ENCODE results near the gene IL37.
"Not testable (repeated sequence)": the region's sequence is repeated elsewhere in the genome, so short reads cannot be mapped to it uniquely, and the experiment has no call there.

IL37 gene

DNA sequence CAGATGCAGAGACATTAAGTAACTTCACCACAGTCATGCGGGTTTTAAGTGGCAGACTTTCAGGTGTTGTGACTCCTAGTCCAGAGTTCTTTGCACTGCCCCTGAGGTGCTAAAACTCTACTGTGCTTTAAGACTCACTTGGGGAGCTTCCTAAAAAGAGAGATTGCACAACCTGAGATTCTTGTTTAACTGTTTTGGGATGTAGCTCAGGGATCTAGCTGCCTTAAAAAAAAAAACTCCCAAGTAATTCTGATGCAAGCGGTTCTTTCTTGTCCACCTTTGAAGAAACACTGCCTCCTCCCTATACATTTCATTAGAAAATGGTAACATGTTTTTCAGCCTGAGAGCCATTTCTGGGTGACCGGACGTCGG, 13.0 kb downstream of the IL37 start:
- DNase-seq, result no peak

DNA sequence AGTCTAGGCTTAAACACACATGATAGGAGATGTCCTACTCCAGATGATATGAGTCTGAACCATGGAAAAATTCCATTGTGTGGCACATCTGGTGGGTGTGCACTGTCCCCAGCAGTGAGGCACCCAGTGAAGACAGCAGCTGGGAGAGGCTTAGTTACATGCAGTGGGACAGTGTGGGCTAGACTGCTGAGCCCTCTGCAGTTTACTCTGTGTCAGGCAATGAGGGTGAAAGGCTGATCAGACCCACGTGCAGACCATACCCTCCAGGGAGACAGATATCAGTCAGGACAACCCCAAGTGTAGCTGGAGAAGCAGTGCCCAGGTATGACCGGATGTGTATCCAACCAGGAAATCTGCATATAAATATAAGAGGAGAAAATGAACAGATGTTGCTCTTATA, 13.4 kb downstream of the IL37 start:
- no peak for DNase-seq

DNA sequence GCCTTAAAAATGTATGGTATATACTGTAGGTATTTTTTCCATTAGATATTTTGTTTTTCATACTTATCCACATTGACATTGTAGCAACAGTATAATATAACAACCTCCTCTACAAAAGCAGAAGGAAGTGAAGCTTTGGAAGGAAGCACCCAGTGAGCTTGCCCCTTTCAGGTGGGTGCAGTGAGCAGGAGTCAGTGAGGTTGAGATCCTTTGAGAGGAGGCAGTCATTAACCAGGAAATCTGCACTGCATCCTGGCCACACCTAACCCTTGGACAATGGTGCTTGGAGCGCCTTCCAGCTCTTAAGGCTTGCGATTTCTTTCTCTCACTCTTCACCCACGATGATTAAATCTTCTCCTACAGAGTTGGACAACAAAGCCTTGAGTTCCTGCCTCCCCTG, 13.9 kb downstream of the IL37 start:
- no peak for DNase-seq

DNA sequence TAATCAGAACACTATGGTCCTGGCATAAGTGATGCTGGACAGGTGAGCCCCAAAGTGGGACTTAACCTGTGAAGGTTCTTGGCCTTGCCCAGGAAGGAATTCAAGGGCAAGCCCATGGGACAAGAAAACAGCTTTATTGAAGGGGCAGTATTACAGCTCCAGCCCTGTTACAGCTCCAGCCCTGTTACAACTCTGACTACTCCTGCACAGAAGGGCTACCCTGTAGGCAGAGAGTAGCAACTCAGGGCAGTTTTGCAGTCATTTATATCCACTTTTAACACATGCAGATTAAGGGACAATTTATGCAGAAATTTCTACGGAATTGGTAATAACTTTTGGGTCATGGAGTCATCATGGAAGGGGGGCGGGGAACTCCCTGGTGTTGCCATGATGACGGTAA, 15.7 kb downstream of the IL37 start:
- no peak for DNase-seq

DNA sequence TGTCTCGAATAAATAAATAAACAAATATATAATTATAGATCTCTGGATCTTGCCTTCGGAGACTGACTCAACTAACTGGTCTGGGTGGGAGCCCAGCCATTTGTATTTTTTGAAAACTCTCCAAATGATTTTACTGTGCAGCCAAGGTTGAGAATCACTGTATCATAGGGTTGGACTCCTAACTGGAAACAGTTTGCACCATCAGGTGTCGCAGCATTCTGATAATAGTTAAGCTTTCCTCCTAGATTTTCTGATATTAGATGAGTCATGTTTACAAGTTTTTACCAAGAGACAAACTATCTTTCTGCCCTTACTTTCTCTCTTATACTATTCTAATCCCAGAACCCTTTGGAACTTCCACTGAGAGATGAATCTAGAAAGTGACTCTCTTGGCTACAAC, 16.8 kb downstream of the IL37 start:
- DNase-seq, result no peak

DNA sequence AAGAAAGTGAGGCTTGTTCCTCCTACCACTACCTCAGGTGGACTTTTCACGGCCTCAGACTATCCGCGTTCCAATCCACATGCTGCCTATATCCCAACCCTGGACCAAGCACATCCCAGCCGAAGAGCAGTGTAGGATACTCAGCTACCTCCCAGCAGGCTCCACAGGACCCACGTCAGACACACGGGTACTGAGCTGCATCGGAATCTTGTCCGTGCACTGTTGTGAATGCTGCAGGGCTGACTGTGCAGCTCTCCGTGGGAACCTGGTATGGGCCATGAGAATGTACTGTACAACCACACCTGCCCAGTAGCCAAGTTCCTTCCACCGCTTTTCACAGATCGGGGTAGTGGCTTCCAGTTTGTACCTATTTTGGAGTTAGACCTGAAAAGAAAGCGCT, 22.3 kb downstream of the IL37 start:
- no peak for DNase-seq

DNA sequence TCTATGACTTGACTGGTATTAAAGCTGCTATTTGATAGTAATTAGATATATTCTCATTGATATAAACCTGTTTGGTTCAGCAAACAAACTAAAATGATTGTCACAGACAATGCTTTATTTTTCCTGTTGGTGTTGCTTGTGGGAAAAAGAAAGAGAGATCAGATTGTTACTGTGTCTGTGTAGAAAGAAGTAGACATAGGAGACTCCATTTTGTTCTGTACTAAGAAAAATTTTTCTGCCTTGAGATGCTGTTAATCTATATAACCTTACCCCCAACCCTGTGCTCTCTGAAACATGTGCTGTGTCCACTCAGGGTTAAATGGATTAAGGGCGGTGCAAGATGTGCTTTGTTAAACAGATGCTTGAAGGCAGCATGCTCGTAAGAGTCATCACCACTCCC, 23.2 kb downstream of the IL37 start:
- DNase-seq, result not testable (repeated sequence)

DNA sequence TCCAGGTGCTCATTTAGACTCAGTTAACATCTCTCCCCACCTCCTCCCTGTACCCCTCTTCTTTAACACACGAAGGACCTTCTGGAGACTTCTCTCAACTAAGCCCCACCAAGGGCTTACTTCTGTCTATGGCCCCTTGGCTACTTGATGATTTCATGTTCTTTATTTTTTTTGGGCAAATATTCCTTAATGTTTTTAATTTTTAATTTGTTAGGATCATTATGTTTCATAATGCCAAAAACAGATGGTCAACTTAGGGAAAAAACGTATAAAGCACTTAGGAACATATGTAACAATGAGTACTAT, 25.9 kb downstream of the IL37 start:
- no peak for DNase-seq

DNA sequence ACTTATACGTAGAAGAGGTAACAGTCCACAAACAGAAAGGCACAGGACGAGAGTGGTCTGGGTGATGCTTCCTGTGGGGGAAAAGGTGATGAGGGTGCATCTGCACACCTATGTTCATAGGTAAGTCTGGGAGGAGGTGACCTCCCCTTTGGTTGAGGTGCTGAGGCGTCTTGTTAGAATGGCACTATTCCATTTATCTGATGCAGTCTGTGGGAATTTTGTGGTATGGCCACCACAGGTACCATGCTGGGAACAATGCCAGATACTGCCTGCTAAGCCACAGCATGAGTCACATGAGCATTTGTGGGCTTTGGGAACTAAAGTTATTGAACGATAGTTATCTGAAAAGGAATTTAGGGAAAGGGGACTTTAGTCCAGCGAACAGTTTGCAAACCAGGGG, 27.9 kb downstream of the IL37 start:
- DNase-seq, result no peak

DNA sequence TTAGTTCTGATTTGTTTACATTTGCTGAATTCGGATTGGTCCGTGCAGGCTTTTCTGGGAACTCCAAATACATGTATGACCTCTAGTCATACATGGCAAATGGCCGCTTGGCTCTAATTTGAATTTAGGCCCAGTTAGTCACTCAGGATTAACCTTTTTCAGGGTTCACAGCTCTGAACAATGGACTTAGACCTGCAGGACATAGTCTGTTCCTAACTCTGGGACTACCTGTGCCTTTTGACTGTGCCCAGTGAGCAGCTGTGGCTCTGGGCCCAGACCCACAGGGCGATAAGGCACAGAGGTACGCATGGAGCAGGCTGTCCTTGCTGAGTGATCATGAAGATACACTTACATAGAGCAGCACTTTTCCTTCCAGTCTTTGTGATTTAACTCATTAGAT, 28.5 kb downstream of the IL37 start:
- no peak for DNase-seq

DNA sequence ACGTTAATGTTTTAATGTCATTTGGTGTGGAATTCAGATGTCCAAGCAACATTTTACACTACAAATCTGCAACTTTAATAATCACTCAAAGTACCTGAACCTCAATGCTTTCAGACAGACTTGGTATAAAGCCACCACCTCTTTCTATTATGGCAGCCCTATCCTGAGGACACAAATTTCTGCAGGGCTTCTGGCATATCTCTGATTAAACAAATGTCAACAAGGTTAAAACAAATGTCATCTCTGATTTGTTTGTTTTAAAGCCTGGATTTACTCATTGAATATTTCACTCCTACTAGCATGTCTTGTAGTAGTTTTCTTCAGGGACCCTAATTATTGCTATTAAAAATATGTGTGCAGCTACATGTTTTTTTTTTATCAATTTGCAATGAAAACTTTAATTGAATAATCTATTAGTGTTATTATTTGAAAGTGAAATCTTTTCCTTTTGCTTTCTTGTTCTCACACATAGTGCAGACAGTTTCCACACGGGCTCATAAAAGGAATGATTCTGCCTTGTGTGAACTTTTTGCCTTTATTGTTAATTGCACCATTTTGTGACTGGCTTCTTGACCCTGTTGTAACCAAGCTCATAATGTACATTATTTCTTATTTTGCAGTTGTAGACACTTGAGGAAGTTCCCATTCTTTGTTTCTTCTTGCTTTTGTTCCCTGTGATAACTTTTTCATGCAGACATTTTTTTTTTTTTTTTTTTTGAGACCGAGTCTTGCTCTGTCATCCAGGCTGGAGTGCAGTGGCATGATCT, 30.1 kb downstream of the IL37 start:
- no peak for DNase-seq

DNA sequence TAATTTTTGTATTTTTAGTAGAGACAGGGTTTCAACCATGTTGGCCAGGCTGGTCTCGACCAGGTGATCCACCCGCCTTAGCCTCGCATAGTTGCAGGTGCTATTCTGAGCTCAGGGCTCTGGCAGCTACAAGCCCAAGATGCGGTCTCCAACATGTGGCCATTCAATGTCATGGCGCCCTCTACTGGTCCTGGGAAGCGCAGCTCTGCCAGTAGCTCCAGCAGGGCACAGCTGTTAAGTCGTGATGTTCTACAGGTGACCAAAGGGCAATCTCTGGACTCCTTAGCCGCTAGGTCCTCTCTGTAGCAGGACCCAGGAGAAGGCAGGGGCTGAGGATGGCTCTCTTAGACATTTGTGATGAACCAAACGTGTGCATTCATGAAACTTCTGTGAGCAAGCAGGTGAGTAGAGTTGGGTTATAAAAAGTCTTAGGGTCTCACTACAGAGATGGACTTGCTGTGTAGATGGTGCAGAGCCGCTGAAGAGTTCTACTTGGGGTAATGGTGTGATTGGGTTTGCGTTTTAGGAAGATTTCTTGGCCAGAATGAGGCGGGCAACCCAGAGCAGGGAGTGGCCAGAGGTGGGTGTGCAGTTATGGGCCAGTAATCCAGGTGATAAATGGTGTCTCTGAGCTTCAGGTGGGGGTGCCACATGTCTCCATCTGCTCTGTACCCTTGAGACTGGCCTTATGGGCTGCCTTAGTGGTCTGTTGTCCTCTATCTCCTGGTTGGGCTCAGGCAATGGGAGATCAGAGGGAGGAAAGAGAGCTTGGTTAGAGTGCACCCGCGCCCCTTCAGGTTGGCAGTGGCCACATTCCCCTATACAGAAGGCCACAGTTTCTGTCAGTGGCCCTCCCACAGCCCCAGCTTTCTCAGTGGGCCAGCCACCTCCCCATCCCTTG, 31.0 kb downstream of the IL37 start:
- DNase-seq, result no peak

DNA sequence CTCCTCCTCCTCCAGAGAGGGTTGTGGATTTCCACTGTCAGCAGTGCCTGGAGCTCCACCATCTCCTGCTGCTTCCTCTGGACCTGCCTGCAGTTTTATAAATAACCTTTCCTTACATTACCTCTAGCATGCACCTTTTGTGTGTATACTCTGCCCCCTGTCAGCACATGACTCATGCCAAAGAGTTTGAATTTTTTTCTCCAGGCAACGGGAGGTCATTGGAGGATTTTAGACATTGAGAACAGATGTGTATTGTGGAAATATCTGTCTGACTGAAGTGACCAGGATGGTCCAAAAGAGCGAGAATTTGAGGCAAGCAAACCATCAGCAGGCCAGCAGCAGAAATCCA, 31.7 kb downstream of the IL37 start:
- DNase-seq, result no peak

DNA sequence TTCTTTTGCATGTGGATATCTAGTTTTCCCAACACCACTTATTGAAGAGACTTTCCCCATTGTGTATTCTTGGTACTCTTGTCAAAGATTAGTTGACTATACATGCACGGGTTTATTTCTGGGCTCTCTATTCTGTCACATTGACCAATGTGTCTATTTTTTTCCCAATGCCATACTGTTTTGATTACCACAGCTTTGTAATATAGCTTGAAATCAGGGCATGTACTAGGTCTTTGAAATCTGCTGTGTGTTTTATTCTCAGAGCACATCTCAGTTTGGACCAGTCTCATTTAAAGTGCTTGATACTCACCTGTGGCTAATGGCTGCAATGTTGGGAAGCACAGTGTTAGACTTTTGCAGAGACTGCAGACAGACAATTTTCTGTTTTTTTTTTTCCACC, 34.0 kb downstream of the IL37 start:
- DNase-seq, result no peak

DNA sequence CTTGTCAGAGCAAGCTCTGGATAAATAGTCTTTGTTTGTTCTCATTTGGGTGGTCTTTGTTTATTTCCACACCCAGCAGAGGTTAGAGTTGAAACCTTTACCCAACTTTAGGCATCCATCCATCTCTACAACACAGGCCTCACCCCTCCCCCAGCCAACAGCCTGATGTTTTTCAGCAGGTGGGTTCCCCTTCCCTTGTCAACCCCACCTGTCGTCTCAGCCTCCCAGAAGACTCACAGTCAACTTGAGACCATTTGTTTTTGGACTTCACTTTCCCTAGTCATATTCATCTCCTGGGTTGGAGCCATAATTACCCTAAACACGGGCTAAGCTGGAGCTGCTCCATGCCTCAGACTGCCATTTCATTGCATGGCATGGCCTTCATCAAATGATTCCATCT, 35.1 kb downstream of the IL37 start:
- DNase-seq, result no peak

DNA sequence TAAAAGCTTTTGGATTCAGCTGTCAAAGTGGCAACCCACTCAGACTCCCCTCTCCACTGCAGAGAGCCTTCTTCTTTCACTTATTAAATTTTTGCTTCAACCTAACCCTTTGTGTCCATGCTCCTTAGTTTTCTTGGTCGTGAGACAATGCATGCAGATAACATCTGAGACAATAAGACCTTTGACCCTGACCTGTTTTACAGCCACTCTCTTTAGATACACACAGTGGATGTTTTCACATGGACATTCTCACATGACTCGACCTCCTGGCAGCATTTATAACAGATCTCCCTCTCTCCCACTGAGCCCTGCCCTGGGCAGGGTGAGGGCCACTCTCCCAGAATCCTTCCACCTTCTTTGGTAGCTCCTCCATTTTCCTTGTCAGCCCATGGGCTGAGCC, 36.4 kb downstream of the IL37 start:
- DNase-seq, result no peak

DNA sequence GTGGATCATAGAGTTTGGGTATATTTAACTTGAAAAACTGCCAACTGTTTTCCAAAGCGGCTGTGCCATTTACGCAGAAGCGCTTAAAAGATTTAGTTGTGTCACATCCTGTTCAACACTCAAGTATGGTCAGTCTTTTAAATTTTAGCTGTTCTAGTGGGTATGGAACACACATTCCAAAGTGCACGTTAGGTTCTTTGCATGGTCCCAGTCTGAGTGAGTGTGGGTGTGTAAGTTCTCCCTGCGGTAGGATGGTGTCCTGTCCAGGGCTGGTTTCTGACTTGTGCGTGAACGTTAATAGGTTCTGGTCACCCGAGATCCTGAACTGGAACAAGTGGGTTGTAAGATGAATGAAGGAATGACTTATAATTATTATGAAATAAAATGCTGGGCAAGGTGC, 38.5 kb downstream of the IL37 start:
- no peak for DNase-seq

DNA sequence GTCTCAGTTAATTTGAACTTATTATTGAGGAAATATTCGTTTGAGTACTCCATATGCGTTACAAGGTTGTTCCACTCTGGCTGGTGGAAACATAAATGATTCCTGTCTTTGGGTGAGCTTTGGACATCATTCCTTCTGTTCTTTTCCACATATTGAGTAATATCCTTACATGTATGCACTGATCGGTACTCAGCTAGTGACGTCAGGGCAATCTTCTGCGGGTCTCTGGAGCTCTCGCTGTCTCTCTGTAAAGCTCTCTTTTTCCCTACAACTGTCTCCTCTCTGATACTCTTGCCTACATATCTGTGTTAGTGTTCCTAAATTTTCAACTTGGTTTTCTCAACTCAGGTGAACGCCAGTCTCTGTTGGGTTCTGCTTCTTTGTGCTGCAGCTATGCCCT, 43.4 kb downstream of the IL37 start:
- no peak for DNase-seq

DNA sequence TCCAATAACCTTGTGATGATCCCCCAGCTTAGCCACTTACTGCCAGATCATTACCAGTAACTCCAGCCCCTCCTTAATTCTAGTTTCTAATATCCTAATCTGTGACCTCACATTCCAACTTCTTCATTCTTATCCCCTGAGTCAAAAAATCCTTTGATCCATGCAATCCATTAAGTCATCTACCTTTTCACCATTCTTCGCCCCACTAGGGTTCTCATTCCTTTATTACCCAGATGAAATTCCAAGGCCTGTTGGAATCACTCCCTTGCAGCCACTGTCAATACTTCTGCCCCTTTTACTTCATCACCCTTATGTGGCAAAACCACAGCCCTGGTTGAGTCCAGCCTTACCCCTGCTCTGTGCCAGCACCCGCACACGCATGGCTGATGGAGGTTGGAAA, 46.5 kb downstream of the IL37 start:
- DNase-seq, result no peak

DNA sequence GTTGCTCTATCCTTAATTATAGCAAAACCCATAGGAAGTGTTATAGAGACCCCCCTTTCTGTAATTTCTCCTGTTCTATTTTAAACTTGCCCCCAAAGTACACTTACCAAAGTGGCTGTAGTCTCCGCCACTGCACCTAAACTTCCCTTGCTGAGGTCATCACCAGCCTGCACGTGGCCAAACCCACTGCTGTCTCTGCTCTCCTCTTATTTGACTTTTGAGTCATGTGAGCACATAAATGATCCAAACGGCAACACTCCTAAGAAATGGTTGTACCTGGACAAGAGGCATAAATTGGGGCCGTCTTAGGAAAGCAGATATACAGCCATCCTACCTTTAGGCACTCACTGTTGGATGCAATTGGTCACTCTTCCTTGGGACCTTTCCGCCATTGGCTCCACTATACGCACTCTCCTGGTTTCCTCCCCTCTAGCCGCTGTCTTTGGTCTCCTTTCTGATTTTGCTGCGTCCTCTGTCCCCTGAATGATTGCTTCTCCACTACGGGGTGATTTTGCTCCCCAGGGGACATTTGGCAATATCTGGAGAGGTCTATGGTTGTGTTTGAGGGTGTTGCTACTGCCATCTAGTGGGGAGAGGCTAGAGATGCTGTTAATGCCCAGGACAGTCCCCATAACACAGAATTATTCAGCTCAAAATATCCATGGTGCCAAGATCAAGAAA, 47.6 kb downstream of the IL37 start:
- DNase-seq, result no peak

DNA sequence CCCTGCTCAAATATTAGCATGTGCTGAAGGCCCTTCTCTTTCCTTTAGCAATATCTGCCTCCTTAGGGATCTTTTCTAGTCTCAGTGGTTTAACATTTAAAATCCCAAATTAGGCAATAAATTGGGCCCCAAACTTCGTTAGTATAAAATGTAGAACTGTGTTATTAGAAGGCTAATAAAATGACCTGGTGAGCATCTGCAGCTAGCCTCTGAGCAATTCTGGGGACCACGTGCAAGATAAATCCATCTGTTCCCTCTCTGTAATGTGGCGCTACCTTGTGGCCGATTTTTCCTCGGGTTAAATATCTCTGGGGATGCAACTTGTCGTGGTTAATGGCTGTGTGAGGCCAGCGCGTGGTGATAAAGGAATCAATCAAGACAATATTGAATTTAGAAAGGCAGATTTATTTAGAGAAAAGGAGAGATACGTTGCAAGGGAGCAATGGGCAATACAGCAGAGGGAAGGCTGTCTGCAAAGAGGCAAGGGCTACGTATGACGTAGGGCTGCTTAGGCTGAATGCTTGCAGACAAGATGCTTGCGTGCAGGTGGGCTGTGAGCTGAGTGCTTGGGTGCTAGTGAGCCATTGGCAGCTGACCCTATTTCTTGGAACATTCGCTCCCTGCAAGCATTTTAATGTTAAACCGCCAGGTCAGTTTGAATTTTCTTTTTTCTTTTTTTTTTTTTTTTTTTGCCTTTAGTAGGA, 48.3 kb downstream of the IL37 start:
- DNase-seq, result no peak

DNA sequence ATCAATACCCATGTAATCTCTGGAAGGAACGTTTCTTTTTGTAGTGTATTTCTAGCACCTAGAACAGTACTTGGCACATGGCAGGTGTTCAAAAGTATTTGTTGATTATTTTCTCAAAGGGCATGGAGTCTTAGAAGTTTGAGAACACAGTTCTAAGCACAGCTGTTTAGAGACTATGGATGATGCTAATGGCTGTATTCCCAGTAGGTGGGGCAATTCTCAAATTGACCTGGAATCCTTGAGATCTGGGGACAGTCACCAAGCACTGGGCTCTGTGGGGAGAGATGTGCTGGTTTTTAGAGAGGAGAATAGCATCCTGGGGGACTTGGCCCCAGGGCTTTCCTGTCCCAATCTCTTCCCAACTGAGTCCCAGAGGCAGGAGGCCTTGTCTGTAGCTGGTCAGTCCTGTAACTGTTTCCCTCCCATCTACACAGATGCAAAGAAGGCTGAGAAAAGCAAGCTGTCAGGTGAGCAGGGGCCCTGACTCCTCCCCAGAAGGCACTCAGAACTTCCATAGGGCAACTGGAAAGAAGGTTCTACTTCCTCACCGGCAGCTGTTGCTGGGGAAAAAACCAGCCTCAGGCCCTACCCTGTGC, 49.4 kb downstream of the IL37 start:
- no peak for DNase-seq

Measured in cortex of kidney (tissue), 1 donor.